A673 (cell line): ENCODE results near the gene TRIM71. TPM values are rescaled to one million over a fixed set of nuclear protein-coding genes. Genes with fewer than 3 reads are reported as not detected.

Experiments used
- BruUV-seq: library from RNA; stranded (reverse); fragments of 400-500 nt; replicated peaks from 2 replicates; lab custom pipeline; 2021; lab: Mats Ljungman, UMichigan
- CTCF ChIA-PET: fragments of 300-600 bp; sonication (Branson Sonifier 250); formaldehyde crosslinking; loops from one replicate; lab custom pipeline; 2022; ENCODE audit warnings: antibody characterized with exemption; lab: Charles Lee
- POLR2A ChIA-PET: fragments of 300-600 bp; sonication (Branson Sonifier 250); formaldehyde crosslinking; loops from one replicate; lab custom pipeline; 2022; ENCODE audit warnings: antibody characterized with exemption; ENCODE audit not compliant: low non-redundant PET; lab: Charles Lee
- DNase-seq: peaks from one replicate; pipeline ENCODE4 v3.0.0-alpha.2; 2015; ENCODE audit warnings: low spot score
- H3K27ac ChIP-seq: fragments of 200-600 bp; sonication (generic); 2 replicates; pipeline ENCODE4 v1.5.1; 2016; ENCODE audit warnings: mixed run types, low read depth, mild to moderate bottlenecking, mixed read lengths, antibody characterized with exemption, low read length; ENCODE audit not compliant: poor library complexity, severe bottlenecking
- H3K27me3 ChIP-seq: fragments of 200-600 bp; sonication (generic); replicated peaks from 2 replicates; pipeline ENCODE4 v1.6.1; 2017; ENCODE audit warnings: mixed run types, low read depth, mild to moderate bottlenecking, mixed read lengths, antibody characterized with exemption, low read length; ENCODE audit not compliant: insufficient read depth, poor library complexity
- H3K36me3 ChIP-seq: fragments of 200-600 bp; sonication (generic); 2 replicates; pipeline ENCODE4 v1.6.1; 2016; ENCODE audit warnings: mixed run types, mild to moderate bottlenecking, mixed read lengths, antibody characterized with exemption, low read length; ENCODE audit not compliant: insufficient read depth, poor library complexity, severe bottlenecking
- H3K4me1 ChIP-seq: fragments of 200-600 bp; sonication (generic); 2 replicates; pipeline ENCODE4 v1.6.1; 2017; ENCODE audit warnings: mixed run types, mild to moderate bottlenecking, mixed read lengths, antibody characterized with exemption, low read length; ENCODE audit not compliant: insufficient read depth, poor library complexity, severe bottlenecking
- H3K4me3 ChIP-seq: fragments of 200-600 bp; sonication (generic); 2 replicates; pipeline ENCODE4 v1.5.1; 2016; ENCODE audit warnings: low read depth, mixed run types, mild to moderate bottlenecking, mixed read lengths, low read length; ENCODE audit not compliant: poor library complexity, severe bottlenecking
- H3K9me3 ChIP-seq: fragments of 200-600 bp; sonication (generic); 2 replicates; pipeline ENCODE4 v1.6.1; 2016; ENCODE audit warnings: mixed run types, low read depth, mild to moderate bottlenecking, mixed read lengths, antibody characterized with exemption, low read length; ENCODE audit not compliant: poor library complexity, severe bottlenecking
- EZH2 ChIP-seq: fragments of 200-600 bp; sonication (generic); IDR thresholded peaks from 2 replicates; pipeline ENCODE4 v1.6.1; 2017; ENCODE audit warnings: borderline replicate concordance, low read depth, mild to moderate bottlenecking, mixed read lengths, antibody characterized with exemption, low read length; ENCODE audit not compliant: poor library complexity, severe bottlenecking
- intact Hi-C: fragments of 100-400 bp; cut with micrococcal nuclease; formaldehyde crosslinking; loops from one replicate; pipeline ENCODE4 v1.10.0; 2022; ENCODE audit not compliant: unreplicated experiment
- total RNA-seq: library from RNA; stranded (reverse); gene quantifications from 2 replicates; pipeline ENCODE4 v1.2.3, GENCODE V29; 2021
- TF ChIP-seq, protein P1 (sequence below): fragments of 300-800, 200-600 bp; sonication (generic); conservative IDR thresholded peaks from 2 replicates; pipeline ENCODE4 v1.5.1; 2017; ENCODE audit warnings: low read depth, mild to moderate bottlenecking, antibody characterized with exemption, low read length, moderate library complexity, mixed read lengths

Gene TRIM71
- total RNA-seq, 1 experiment from 2014 or later, result 0.30 TPM

DNA sequence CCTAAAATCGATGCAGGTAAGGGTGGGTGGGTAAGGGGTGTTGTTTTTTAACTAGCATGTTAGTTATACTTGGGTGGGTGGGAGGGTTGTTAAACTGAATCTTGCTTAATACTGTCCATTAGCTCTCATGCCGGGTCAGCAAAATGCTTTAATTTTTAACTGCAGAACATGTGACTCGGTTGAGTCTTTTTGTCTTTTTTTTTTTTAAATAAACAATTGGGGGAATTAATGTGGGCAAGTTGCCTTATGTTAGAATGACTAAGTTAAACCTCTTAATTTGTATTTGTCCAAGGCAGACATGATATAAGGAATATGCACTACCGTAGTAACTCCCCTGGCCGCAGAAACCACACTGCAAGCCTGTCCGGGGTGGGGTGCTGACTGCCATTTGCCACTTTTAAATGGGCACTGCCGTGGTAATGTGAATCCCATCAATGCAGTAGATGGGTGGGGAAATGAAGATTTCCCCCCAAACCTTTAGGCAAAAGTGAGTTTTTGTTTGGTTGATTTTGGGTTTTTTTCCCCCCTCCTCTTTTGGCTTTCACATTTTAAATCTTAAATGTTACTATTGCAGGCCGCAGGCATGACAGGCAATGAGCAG, 79.3 kb downstream of the TRIM71 start:
- TF ChIP-seq, protein P1, sequence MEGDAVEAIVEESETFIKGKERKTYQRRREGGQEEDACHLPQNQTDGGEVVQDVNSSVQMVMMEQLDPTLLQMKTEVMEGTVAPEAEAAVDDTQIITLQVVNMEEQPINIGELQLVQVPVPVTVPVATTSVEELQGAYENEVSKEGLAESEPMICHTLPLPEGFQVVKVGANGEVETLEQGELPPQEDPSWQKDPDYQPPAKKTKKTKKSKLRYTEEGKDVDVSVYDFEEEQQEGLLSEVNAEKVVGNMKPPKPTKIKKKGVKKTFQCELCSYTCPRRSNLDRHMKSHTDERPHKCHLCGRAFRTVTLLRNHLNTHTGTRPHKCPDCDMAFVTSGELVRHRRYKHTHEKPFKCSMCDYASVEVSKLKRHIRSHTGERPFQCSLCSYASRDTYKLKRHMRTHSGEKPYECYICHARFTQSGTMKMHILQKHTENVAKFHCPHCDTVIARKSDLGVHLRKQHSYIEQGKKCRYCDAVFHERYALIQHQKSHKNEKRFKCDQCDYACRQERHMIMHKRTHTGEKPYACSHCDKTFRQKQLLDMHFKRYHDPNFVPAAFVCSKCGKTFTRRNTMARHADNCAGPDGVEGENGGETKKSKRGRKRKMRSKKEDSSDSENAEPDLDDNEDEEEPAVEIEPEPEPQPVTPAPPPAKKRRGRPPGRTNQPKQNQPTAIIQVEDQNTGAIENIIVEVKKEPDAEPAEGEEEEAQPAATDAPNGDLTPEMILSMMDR, result no peak
- no peak for TF ChIP-seq EZH2
- POLR2A ChIA-PET, result interaction anchor here (0.6 kb wide), 1 partner anchor 417 kb away, joined by 3 read pairs; no protein-coding TSS in a partner anchor

DNA sequence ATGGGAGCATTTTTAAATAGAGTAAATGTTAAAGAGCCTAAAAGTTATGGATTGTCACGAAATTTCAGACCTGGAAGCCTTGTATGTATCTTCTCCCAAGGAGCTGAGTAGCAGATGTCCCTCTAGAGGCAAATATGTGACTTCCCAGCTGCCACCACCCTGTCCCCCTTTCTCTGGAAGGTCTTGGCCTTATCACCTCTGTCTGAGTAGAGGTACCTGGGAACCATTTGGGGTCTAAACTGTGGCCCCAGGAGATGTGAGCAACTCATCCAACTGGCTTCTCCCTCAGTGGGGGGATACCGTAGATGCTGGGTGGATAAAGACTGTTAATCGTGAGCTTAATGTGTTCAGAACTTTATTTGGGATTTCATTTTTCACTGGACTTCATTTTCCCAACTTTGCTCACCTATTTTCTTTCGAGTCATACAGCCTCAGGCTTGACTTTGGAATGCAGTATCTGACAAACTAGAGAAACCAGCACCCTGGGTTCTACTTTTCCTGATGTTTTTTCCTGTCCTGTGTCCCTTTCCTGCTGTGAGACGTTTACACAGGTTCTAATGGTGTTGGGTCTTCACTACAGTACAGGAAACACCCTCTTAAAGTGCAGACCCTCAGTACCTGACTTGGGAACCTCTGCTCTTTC, 80.3 kb downstream of the TRIM71 start:
- Histone ChIP-seq H3K9me3 (no peaks in the 10 kb centered on the region), H3K36me3 (no peaks in the 10 kb centered on the region), H3K27me3 (no peaks in the 10 kb centered on the region), H3K4me3 (no peak overlapping the region), H3K4me1 (no peaks in the 10 kb centered on the region), H3K27ac (no peak overlapping the region)
- POLR2A ChIA-PET, result no interaction called here
- TF ChIP-seq, protein P1, result 0 out of 2 replicates have a peak, but pooled peaks have one; percentile 7
- TF ChIP-seq EZH2, result no peak
- CTCF ChIA-PET, result no interaction called here
- no TSS peak for BruUV-seq
- intact Hi-C loops, result no loop called here
- DNase-seq, result no peak

More for the DNA sequence above, 79.3 kb downstream of the TRIM71 start:
- H3K9me3 ChIP-seq, result no peaks in the 10 kb centered on the region
- no TSS peak for BruUV-seq
- H3K27ac ChIP-seq, result no peak overlapping the region
- H3K4me1 ChIP-seq, result no peaks in the 10 kb centered on the region
- no peaks in the 10 kb centered on the region for H3K27me3 ChIP-seq
- intact Hi-C loops, result no loop called here
- no peaks in the 10 kb centered on the region for H3K36me3 ChIP-seq
- H3K4me3 ChIP-seq, result no peak overlapping the region
- CTCF ChIA-PET, result no interaction called here
- DNase-seq, result no peak

- BruUV-seq, result no TSS peak
- no peaks in the 10 kb centered on the region for H3K27me3 ChIP-seq
- TF ChIP-seq, protein P1, result no peak
- no peak for TF ChIP-seq EZH2
- H3K9me3 ChIP-seq, result no peaks in the 10 kb centered on the region
- POLR2A ChIA-PET, result no interaction called here
- no peaks in the 10 kb centered on the region for H3K4me1 ChIP-seq
- intact Hi-C loops, result no loop called here
- CTCF ChIA-PET, result no interaction called here
- no peaks in the 10 kb centered on the region for H3K36me3 ChIP-seq
- no peak for DNase-seq
- no peak overlapping the region for H3K27ac ChIP-seq
- H3K4me3 ChIP-seq, result no peak overlapping the region
Measured at GRCh38 chr3:32899265-32899664, 81.5 kb downstream of the TRIM71 start.
